Fibroblast of lung (primary cell): ENCODE measurements around the gene TTLL10. TPM values are rescaled to one million over a fixed set of nuclear protein-coding genes. Genes with fewer than 3 reads are reported as not detected.

Experiments
- DNase-seq, 2 donors: peaks; one replicate each; pipeline versions ENCODE4 v3.0.0 to v3.0.0-alpha.2; 2010; ENCODE audit warnings: low read depth in 2 of 2
- H2AFZ ChIP-seq: 2 replicates; pipeline ENCODE4 v1.5.1; 2012; ENCODE audit warnings: low read length, control low read depth, inconsistent platforms
- H3K27ac ChIP-seq: 2 replicates; pipeline ENCODE4 v1.5.1; 2011; ENCODE audit warnings: low read length, control low read depth; ENCODE audit not compliant: insufficient read depth
- H3K27me3 ChIP-seq: 2 replicates; pipeline ENCODE4 v1.5.1; 2011; ENCODE audit warnings: mild to moderate bottlenecking, low read length; ENCODE audit not compliant: control insufficient read depth, insufficient read depth
- H3K36me3 ChIP-seq: 2 replicates; pipeline ENCODE4 v1.5.1; 2011; ENCODE audit warnings: low read length; ENCODE audit not compliant: control insufficient read depth, insufficient read depth
- H3K4me1 ChIP-seq: 2 replicates; pipeline ENCODE4 v1.5.1; 2011; ENCODE audit warnings: low read length; ENCODE audit not compliant: control insufficient read depth, insufficient read depth; ENCODE audit errors: extremely low read depth
- H3K4me2 ChIP-seq: 2 replicates; pipeline ENCODE4 v1.5.1; 2011; ENCODE audit warnings: low read length, control low read depth; ENCODE audit not compliant: insufficient read depth; ENCODE audit errors: extremely low read depth
- H3K4me3 ChIP-seq, 4 experiments: fragments of 200-600 bp in 1 of 4; sonication (generic) in 1 of 4; replicated peaks in 1 of 4; 2 replicates each; pipeline ENCODE4 v1.5.1; 2011 to 2016; ENCODE audit warnings: low read length in 4 of 4, low read depth in 3 of 4, mild to moderate bottlenecking in 3 of 4, control low read depth in 2 of 4, inconsistent platforms in 1 of 4, mixed read lengths in 1 of 4; ENCODE audit not compliant: insufficient read depth in 1 of 4; ENCODE audit errors: control extremely low read depth in 1 of 4
- H3K79me2 ChIP-seq: 2 replicates; pipeline ENCODE4 v1.5.1; 2012; ENCODE audit warnings: mild to moderate bottlenecking, low read length, inconsistent platforms; ENCODE audit not compliant: control insufficient read depth, insufficient read depth
- H3K9ac ChIP-seq: 2 replicates; pipeline ENCODE4 v1.5.1; 2011; ENCODE audit warnings: mild to moderate bottlenecking, low read length, control low read depth; ENCODE audit not compliant: insufficient read depth
- H3K9me3 ChIP-seq: 2 replicates; pipeline ENCODE4 v1.5.1; 2012; ENCODE audit warnings: low read depth, low read length; ENCODE audit not compliant: control insufficient read depth, insufficient read depth
- H4K20me1 ChIP-seq: 2 replicates; pipeline ENCODE4 v1.5.1; 2011; ENCODE audit warnings: low read length; ENCODE audit not compliant: control insufficient read depth, insufficient read depth; ENCODE audit errors: extremely low read depth
- EZH2 ChIP-seq: IDR thresholded peaks from 2 replicates; pipeline ENCODE4 v1.5.1; 2012; ENCODE audit warnings: low read length, control low read depth, mild to moderate bottlenecking; ENCODE audit errors: missing control alignments
- polyA plus RNA-seq, 2 donors: library from polyadenylated mRNA; depleted of rRNA in 1 of 2; stranded (reverse) in 1 of 2; unstranded in 1 of 2; fragments of >200 nt; gene quantifications; 2 replicates each; pipeline ENCODE4 v1.2.1, GENCODE V29; 2011 to 2012; ENCODE audit warnings: missing spikeins in 1 of 2
- total RNA-seq: library from RNA; depleted of rRNA; stranded (reverse); fragments of >200 nt; gene quantifications from 2 replicates; pipeline ENCODE4 v1.2.1, GENCODE V29; 2014
- TF ChIP-seq, protein P1 (sequence below), 2 donors: IDR thresholded peaks in 1 of 2; conservative IDR thresholded peaks in 1 of 2; 1 replicate in 1 of 2; 2 replicates in 1 of 2; pipeline ENCODE4 v1.5.1; 2011 to 2012; ENCODE audit warnings: low read length in 2 of 2, control low read depth in 1 of 2, inconsistent platforms in 1 of 2, low read depth in 1 of 2, mild to moderate bottlenecking in 1 of 2

TTLL10 gene
- total and polyA plus RNA-seq, 2 donors (not counting 1 experiment from before 2014, with no cell fraction given), result not detected

DNA sequence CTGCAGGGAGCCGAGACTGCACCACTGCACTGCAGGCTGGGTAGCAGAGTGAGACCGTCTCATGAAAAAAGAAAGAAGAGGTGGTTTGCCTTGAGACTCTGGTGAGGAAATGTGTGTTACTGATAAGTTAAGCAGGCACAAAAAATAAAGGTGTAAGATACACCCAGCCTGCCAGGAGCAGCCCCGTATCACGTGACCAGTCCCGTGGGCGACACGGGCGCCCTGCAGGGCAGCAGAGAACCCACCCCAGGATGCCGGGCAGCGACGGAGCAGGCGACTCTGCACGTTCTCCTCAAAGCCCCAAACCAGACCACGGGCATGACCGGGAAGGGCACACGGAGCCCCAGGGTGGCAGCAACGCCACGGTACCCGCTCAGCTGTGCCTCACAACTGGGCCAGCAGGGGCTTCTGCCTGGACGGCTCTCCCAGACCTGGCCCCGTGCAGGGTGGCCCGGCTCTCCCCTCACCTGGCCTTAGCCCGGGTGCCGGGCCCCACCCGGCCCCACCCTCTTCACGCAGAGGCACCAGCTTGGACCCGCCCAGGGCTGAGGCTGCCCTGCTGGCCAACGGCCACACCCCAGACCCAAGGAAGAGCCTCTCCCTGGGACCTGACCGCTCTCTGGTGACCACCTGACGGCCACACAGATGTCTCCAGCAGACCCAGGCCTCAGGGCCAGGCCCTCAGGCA is 48.4 kb downstream of the TTLL10 start:
- H3K9me3 ChIP-seq, result no peaks in the 10 kb centered on the region
- H3K36me3 ChIP-seq, result peaks cover 41% of the 10 kb centered on the region
- no peak overlapping the region for H3K9ac ChIP-seq
- no peak overlapping the region for H3K4me2 ChIP-seq
- H2AFZ ChIP-seq, result no peak overlapping the region
- no peak for DNase-seq
- H3K4me3 ChIP-seq, result no peak overlapping the region
- no peaks in the 10 kb centered on the region for H3K27me3 ChIP-seq
- no peak overlapping the region for H3K27ac ChIP-seq
- H3K79me2 ChIP-seq, result peaks cover 26% of the 10 kb centered on the region
- no peak for TF ChIP-seq EZH2
- TF ChIP-seq, protein P1, sequence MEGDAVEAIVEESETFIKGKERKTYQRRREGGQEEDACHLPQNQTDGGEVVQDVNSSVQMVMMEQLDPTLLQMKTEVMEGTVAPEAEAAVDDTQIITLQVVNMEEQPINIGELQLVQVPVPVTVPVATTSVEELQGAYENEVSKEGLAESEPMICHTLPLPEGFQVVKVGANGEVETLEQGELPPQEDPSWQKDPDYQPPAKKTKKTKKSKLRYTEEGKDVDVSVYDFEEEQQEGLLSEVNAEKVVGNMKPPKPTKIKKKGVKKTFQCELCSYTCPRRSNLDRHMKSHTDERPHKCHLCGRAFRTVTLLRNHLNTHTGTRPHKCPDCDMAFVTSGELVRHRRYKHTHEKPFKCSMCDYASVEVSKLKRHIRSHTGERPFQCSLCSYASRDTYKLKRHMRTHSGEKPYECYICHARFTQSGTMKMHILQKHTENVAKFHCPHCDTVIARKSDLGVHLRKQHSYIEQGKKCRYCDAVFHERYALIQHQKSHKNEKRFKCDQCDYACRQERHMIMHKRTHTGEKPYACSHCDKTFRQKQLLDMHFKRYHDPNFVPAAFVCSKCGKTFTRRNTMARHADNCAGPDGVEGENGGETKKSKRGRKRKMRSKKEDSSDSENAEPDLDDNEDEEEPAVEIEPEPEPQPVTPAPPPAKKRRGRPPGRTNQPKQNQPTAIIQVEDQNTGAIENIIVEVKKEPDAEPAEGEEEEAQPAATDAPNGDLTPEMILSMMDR (conservative IDR thresholded peaks at IDR 0.05 in 1 of 2, IDR thresholded peaks at IDR 0.05 in 1 of 2; ENCODE audit: low read depth in 1 of 2, low read length in 2 of 2), result no peak
- no peaks in the 10 kb centered on the region for H4K20me1 ChIP-seq
- no peaks in the 10 kb centered on the region for H3K4me1 ChIP-seq

DNA sequence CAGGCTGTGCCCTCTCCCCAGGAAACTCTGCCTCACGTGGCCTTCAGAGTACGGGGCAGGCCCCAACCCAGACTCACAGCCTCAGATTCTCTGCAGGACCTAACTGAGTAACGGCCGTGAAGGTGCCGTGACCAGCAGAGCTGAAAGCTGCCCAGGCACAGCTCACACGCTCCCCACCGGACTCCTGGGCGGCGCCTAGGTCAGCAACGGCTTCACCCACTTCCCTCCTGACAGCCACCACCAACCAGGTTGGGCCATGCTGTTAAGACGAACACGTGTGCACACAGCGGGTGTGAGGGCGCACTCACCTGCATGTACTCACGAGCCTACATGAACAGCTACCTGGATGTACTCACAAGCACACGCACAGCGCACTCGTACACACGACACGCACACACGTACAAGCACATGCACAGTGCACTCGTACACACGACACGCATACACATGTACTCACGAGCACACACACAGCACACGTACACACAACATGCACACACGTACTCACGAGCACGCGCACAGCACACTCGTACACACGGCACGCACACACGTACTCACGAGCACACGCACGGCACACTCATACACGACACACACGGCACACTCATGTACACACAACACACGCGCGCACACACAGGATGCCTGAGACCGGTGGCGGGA is 49.0 kb downstream of the TTLL10 start:
- H3K4me1 ChIP-seq, result no peaks in the 10 kb centered on the region
- H3K27me3 ChIP-seq, result no peaks in the 10 kb centered on the region
- H2AFZ ChIP-seq, result no peak overlapping the region
- TF ChIP-seq, protein P1 (conservative IDR thresholded peaks at IDR 0.05 in 1 of 2, IDR thresholded peaks at IDR 0.05 in 1 of 2; ENCODE audit: low read depth in 1 of 2, low read length in 2 of 2), result no peak
- TF ChIP-seq EZH2, result no peak
- peaks cover 41% of the 10 kb centered on the region for H3K36me3 ChIP-seq
- H3K9me3 ChIP-seq, result no peaks in the 10 kb centered on the region
- DNase-seq, result no peak
- H3K79me2 ChIP-seq, result peaks cover 30% of the 10 kb centered on the region
- no peaks in the 10 kb centered on the region for H4K20me1 ChIP-seq
- no peak overlapping the region for H3K9ac ChIP-seq
- H3K27ac ChIP-seq, result no peak overlapping the region
- no peak overlapping the region for H3K4me2 ChIP-seq
- H3K4me3 ChIP-seq, result no peak overlapping the region

DNA sequence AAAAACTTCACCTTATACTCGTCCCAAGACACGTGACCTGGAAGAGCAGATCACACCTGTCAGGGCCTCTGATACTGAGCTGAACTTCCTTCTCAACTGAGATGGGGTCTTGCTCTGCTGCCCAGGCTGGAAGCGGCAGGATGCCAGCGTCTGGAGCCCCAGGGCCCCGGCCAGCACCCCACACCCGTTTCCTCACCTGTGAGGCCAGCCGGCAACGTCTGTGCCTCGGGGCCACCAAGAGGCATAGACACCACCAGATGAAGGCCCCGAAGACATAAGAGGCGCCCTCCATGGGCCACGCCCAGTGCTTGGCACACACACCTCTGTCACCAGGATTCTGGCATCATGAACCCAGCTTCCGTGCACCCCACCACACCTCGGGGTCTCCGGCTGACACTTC is 49.6 kb downstream of the TTLL10 start:
- Histone ChIP-seq H3K27ac (no peak overlapping the region), H3K4me1 (no peaks in the 10 kb centered on the region), H3K4me3 (no peak overlapping the region), H3K36me3 (peaks cover 42% of the 10 kb centered on the region), H3K9me3 (no peaks in the 10 kb centered on the region), H3K79me2 (peaks cover 37% of the 10 kb centered on the region), H3K9ac (no peak overlapping the region), H2AFZ (no peak overlapping the region), H3K4me2 (no peak overlapping the region), H4K20me1 (no peaks in the 10 kb centered on the region), H3K27me3 (no peaks in the 10 kb centered on the region)
- TF ChIP-seq EZH2, result no peak
- TF ChIP-seq, protein P1 (conservative IDR thresholded peaks at IDR 0.05 in 1 of 2, IDR thresholded peaks at IDR 0.05 in 1 of 2; ENCODE audit: low read depth in 1 of 2, low read length in 2 of 2), result no peak
- no peak for DNase-seq
